NCI-H1694 (cell line): ENCODE results near the gene PIK3R1.
"Not testable (repeated sequence)": the region's sequence is repeated elsewhere in the genome, so short reads cannot be mapped to it uniquely, and the experiment has no call there.

ENCODE experiments used
- DNase-seq: peaks from one replicate; lab custom pipeline; 2025; lab: John Stamatoyannopoulos, UW

PIK3R1 gene

DNA sequence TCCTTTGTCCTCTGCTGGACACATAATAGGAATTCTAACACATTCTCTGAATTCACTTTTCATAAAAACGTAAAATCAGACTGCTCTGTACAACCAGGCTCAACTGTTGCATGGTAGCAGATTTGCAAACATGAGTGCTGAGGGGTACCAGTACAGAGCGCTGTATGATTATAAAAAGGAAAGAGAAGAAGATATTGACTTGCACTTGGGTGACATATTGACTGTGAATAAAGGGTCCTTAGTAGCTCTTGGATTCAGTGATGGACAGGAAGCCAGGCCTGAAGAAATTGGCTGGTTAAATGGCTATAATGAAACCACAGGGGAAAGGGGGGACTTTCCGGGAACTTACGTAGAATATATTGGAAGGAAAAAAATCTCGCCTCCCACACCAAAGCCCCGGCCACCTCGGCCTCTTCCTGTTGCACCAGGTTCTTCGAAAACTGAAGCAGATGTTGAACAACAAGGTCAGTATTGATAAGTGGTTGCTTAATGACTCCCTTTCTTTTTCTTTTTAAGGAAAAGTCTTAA is 11.1 kb downstream of the PIK3R1 start:
- DNase-seq, result no peak

DNA sequence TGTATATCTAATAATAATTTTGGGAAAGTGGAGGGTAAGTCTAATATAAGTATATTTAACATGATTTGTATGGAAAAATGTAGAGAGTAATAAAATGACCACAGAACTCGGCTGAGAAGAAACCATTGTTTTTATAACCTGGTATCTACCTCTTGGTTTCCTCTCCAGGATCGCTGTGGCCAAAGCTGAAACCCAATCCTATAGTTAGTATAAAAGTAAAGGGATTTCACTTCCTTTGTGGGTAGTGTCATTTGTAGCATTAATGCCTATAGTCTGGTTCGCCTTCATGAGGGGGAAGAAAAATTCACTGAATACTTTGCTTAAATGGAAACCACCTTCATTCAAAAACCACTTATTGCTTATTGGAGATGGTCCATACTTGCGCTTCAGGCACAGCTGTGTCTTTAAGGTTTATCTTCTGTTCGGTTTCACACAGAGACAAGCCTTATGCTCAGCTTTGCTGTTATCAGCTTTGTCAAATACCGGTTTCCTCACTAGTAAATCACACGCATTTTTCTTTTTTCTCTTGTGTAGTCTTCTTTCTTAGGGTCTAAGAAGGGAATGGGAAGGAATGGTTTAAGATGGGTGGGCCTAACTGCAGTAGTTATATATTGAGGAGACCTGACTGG is 12.1 kb downstream of the PIK3R1 start:
- no peak for DNase-seq

DNA sequence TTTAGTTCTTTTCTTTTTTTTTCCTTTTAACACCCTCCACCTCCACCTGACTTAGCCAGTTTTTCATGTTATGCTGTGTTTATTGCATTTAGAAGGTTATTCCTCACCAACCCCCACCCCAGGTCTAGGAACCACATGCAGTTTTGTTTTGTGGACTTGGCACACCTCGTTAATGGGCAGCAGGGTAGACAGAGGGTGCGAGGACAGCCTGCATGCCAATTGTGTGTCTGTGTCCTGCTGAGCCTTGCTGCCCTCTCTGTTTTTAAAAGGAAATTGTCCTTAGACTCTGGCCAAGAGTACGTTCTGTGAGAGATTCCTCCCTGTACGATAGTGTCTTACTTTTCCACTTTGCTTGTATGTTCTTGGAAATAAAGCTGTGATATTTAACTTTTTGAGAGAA is 13.9 kb downstream of the PIK3R1 start:
- no peak for DNase-seq

DNA sequence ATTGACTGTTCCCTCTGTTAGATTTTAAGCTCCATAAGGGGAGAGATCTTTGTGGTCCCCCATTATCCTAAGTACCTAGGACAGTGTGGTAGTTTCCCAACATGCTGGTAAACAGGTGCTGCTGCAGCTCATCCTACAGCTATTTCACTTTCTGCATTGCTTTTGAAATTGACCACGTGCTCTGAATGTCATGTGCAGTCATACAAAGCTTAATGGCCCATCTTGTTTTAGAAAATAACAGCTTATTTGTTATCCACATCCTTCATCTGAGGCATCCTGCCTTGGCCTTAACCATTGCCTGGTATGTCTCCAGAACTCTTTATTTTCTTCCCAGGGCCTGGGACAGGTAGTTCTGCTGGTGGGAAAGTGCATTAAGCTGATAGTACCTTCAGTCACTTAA is 14.7 kb downstream of the PIK3R1 start:
- DNase-seq, result no peak

DNA sequence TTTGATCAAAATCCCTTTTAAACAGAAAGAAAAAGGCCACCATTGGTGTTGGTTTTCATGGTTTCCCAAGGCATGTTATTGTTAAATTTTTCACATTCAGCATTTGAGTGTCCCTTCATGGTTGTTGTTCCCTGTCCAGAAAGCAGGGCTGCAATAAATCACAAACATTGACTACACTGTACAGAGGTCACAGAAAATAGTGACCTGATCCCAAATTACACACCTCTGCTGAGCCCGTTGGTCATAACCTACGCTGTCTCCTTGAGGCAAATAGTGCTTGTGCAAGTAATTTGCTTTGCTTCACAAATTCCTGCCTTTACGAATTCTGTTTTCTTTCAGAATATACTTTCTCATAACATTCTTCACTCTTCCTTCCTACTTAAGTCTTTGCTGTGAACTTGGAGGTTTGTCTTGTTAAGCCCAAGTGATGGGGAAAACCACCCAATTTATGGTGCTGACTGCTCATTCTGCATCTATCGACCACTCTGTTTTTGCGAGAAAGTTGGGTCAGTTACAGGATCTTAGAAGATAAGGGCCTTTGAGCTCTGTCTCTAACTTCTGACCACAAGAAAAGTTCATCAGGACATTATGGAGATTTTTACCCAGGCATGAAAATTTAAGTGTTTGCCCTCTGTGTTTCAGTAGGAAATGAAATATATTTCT is 16.0 kb downstream of the PIK3R1 start:
- no peak for DNase-seq

DNA sequence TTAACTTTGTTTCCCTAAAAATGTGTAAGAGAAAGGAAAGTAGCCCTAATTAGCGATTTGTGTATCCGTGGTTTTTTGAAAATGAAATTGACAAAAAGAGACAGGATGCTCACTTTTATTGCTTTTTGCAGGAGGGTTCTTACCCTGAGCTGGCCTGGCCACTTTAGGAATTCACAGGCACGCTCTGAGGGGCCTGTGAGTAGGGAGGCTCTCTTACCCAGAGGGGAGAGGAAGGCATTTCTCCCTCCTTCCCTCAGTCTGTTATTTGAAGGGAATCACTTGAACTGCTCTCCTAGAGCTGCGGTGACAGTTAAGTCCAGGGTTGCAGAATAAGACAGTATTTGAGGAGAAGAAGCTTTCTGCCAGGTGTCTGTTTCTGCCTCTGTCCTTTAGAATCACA is 16.7 kb downstream of the PIK3R1 start:
- no peak for DNase-seq

DNA sequence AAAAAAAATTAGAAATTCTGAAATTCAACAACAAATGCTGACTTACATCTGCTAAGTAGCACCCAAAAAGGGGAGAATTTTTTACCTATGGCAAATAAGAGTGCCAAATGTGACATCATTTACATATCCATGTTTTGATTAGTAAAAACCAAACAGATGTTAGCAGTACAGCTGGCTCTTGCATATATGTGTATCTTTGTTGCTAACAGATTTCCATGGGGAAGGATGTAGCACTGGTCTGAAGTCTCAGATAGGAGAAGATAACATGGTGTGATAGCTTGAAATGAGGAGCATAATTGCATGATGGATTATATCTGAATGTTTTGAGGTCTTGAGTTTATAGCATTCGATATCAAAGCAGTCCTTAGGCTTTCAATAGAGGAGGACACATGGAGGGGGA is 17.5 kb downstream of the PIK3R1 start:
- DNase-seq, result no peak

DNA sequence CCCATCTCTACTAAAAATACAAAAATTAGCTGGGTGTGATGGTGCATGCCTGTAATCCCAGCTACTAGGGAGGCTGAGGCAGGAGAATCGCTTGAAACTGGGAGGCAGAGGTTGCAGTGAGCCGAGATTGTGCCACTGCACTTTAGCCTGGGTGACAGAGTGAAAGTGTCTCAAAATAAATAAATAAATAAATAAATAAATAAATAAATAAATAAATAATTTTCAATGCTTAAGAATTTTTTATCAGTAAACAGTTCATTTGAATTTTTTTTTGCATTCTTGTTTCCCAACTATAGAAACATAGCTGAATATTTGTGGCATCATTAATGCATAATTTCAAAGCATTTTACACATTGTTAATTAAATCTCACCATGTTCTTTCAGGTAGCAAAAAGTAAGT is 19.7 kb downstream of the PIK3R1 start:
- not testable (repeated sequence) for DNase-seq

DNA sequence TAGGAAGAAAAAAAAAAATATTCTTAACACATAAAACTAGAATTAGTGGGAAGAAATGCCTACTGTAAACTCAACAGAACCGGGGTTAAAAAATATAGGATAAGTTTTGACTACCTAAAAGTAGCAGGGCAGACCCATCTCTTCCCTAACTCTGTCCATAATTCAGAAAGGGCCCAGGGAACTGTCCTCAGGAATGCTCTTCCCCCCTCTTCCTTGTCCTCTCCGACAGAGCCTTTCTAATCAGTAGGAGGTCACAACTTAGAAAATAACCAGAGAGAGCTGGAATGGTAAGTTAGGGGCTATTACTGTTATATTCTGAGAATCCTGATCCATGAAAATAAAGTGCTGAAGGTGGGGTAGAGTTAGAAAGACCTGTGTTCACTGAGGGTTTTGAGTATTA is 22.2 kb downstream of the PIK3R1 start:
- DNase-seq, result no peak

DNA sequence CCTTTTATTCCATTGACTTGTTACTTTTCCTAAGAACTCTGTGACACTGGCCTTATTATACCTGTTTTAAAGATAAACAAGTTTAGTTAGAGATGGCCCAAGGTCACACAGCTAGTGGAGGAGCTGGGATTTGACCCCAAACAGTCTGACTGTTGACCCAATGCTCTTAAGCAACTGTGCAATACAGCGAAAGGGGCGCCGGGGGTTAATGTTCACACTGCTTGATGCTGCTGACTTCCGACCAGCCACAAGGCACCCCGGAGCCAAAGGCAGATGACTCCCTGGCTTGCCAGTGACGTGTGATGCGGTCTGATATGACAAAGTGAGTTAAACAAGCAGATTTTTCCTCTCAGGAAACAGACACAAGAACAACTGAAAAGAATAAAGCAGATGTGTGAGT is 23.9 kb downstream of the PIK3R1 start:
- DNase-seq, result no peak

DNA sequence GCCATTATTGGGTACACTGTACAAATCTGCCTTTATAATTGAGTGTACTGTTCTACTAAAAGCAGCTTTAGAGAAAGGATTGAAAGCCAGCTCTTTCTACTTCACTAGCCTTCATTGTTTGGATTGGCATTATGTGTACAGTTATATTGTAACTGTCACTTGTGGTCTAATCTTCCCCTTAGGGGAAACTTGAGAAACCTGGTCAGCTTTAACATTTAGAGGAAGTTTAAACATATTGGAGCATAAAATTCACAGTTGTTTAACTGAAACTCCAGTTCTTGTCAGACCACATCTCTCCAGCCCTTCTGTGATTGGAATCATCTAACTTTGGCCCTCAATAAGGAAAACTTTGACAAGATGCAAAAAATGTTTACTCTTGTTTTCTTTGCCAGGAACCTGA is 24.6 kb downstream of the PIK3R1 start:
- no peak for DNase-seq

DNA sequence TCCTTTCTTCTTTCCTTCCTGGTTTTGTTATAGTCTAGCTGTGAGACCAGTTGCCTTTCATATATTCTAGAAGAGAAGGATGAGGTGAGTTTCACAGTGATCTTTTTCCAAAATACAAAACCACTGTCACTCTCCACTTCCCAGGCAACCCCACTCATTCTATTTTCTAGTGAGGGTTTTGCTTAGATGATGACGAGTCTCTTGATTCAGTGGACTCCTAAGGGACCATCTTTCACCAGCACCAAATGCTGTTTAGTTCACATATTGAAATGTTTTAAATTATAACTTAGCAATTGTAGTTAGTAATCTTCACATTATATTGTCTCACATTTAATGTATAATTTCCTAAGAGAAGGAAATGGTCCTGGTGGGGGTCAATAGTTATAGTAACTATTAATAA is 25.2 kb downstream of the PIK3R1 start:
- no peak for DNase-seq

DNA sequence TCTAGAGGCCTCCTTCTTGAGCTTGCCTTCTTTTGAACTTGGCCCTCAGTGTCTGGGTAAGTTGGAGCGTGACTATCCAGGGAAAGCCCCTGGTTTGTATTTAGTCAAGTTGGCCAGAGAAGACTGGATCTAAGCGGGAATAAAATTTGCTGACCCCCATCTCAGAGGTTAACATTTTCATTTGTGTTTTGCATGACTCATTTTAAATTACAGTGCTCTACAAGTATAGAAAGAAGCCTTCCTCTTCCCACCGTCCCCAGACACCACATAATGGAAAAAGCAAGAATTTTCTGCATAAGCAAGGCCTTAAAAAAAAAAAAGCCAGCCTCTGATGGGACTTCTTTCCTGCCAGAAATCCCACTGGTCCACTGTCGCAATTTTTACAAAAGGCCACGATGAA is 27.2 kb downstream of the PIK3R1 start:
- no peak for DNase-seq

DNA sequence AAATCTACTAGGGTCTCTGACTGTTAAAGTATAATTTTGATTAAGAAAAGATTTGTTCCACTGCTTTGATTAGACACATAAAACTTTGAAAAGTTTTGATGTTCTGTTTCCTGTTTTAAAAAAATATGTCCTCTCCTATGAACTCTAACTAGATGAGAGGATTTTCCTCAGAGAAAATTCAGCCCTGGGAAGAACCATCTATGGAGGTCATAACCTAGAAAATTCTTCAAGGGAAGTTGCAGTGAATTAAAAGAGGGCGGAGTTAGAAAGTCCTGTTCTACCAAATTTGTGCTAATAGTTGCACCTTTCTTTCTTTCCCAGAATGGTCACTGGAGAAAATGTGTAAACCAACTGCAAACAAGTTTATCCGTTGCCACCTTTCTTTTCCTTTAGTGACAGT is 27.7 kb downstream of the PIK3R1 start:
- no peak for DNase-seq

DNA sequence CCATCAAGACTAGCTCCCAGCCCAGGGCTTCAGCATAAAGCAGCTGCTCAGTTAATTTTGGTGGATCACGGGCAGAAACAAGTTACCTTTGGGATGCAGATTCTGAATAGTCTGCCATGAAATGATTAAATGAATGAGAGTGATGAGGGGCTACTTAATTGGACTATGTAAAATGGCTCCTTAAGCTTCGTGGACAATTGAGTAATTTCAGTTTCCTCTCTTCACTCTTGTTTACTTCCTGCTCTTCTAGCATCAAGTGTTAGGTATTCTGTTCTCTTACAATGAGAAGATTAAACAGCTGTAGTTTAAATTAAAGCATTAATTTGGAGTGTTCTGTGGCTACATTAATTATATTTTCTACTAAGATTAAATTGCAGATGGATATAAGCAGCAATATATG is 28.1 kb downstream of the PIK3R1 start:
- DNase-seq, result no peak

DNA sequence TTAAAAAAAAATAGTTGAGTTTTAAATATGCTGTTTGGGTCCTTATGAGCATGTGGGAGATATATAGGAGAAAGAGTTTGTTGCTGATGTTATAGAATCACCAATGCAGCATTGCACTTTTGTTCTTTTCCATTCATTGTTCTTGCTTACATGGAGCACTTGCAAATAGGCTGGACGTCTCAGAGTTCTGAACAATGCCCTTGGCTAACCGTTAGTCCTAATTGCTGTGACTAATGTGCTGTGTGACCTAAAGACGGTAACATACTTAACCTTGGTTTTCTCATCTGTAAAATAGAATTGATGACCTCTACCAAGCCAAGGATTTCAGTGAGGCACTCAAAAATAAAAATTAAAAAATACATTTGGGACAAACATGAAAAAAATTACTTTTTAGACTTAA is 29.8 kb downstream of the PIK3R1 start:
- DNase-seq, result no peak

DNA sequence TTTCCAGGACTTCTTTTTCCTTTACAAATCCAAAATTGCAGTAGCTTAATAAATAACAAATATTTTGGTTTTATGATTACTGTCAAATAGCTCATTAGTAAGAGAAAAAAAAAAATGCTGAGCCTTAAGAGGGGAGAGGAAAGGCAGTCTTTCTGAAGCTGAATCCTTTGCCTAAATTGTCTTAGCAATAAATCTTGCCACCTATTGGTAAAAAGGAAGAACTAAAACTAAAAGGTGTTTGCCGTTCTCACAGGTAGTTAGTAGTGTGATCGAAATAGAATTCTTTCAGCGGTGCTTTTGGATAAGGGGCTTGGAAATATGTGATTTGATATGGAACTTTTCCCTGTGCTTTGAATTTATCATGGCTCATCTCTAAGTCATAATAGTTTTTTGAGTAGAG is 31.2 kb downstream of the PIK3R1 start:
- no peak for DNase-seq

DNA sequence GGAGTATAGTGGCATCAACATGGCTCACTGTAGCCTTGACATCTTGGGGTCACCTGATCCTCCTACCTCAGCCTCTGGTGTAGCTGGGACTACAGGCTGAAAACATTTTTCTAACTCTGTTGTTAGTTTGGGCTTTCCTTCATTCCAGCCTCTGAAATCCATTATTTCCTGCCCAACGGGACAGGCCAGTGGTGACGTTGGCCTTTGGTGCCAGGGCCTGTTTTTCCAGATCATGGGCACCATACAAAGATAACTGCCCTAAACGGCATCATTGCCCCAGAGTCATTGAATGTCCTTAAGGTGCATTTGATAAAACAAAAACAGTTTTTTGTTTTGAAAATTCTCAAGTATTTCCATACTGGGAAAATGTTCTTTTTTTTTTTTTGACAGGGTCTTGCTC is 32.1 kb downstream of the PIK3R1 start:
- DNase-seq, result no peak

DNA sequence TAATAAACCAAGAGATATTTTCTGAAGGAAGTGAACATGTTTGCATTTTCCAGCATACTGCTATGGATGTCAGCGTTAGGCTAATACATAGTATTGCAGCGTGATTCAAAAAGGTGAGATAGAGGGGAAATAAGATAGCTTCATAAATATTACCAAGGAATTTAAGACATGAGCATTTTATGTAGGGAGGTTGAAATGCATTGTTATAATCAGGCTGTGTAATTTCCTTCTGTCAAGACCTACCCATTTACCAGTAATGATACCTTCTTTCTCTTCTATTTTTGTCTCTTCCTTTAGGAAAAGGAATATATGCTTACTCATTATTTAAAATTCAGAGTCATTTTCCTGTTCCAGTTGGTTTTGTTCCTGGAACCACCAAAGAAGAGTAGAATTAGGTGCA is 33.3 kb downstream of the PIK3R1 start:
- no peak for DNase-seq

DNA sequence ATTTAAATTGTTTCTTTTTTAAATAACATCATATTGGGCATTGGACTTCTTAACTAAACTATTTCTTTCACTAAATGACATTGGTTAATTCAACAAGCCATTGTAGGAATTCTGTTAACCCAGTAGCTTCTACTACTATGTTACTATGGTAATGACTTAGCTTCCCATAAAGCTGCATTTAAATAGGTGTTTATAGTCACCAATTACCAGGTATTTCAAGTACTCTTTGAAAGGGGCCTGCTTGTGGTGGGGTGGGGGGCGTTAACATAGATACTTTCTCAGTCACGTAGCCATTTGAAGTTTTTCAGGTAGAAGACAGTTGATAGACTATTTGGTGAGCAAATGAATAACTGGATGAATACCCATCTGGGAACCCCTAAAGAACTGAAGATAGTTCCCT is 34.0 kb downstream of the PIK3R1 start:
- DNase-seq, result no peak

DNA sequence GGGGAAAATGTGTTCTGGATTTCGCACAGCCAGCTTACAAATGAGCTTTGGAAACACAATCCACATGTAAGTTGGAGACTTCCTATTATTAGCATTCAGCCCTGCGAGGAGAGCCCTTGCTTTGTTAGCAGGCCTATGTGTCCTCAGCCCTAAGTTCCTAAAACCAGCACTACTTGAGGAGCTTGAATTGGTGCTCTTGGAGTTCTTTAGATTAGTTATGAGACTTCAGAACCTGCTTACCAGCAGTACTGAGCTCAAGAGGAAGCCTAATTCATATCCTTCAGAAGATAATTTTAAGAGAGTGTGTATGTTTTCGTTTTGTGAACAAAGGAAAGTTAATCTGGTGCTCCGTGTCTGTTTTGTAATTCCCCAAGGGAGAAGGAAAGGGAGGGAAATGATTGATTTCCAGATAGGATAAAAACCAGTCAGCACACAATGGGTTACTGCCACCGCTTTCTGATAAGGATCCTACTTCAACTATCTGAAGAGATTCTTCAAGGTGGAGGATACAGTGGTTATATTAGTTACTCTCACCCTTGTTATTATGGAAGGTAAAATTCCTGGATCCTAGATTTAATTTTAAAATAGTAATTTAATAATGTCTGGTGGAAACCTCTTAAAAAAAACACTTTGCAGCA is 35.2 kb downstream of the PIK3R1 start:
- DNase-seq, result no peak

DNA sequence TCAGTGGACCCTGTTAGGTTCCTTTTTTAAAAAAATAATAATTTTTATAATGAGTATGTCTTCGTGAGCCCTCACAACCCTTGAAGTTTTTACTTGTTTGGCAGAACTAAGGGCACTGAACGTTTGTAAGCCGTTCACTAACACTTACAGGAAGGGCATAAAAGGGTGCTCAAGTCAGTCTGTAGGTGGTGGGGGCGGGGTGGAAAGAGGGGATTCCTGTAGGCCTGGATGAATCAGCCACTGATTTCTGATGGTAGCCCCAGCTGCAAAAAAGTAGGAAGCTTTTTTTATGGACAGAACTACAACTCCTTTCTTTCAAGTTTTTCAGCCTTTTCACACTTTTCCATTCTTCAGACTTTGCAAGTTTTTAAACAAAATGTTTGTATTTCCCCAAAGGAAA is 35.8 kb downstream of the PIK3R1 start:
- DNase-seq, result no peak

DNA sequence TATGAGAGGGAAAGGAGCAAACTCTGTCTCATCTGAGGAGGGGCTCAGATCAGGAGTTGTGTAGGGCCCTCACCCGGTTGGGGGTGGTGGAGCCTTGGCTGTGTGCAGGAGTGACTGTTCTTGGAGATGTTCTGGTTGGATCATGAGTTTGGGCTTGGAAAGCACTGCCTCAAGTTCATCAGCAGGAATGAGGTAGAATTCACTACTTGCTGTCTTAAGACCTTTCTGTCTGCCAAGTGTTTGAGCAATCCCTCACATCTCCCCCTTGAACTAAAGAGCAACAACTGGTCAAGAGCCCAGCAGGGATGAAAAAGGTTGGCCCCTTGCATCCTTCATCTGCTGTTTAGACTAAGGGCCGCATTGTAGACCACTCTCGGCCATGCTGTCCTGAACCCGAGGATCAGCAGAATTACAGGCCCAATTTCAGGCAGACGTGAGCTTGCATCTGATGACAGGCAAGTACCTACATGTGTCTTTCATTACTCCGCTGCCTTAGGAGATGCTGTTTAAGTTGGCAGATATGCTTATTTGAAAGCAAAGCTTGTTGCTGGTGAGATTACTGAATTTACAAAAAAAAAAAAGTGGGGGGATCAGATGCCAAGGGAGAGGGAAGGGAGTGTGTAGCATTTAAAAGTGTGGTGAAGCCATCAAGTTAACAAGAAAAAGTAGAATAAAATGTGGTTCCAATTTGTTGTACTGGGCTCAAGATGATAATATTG is 36.4 kb downstream of the PIK3R1 start:
- DNase-seq, result no peak
